HepG2 (cell line): Measurements from ENCODE around the gene SFMBT1. TPM values are rescaled to one million over a fixed set of nuclear protein-coding genes. Genes with fewer than 3 reads are reported as not detected.

Experiments
- ATAC-seq: fragments of 200-7000 bp; cut with Tn5 transposase; 3 replicates; pipeline ENCODE4 v1.9.1; 2020; ENCODE audit warnings: mild to moderate bottlenecking, moderate library complexity
- BruUV-seq: library from RNA; stranded (reverse); fragments of 400-500 nt; replicated peaks from 2 replicates; lab custom pipeline; 2021; lab: Mats Ljungman, UMichigan
- CTCF ChIA-PET: fragments of 300-600 bp; formaldehyde crosslinking; extraction: SDS; loops from one replicate; lab custom pipeline; 2021; ENCODE audit warnings: low total read pairs, inconsistent platforms, low intra/inter-chr PET ratio; lab: Yijun Ruan, JAX
- POLR2A ChIA-PET: fragments of 350-600 bp; sonication (Branson Sonifier 250); formaldehyde crosslinking; loops from one replicate; lab custom pipeline; 2020; ENCODE audit warnings: antibody characterized with exemption, inconsistent platforms; lab: Yijun Ruan, JAX
- DNase-seq: peaks from one replicate; pipeline ENCODE4 v3.0.0-alpha.2; 2015; ENCODE audit warnings: low spot score
- FAIRE-seq: peaks from 3 replicates; lab custom pipeline; 2011; peaks lifted over from hg19 to GRCh38; lab: Jason Lieb, UNC
- H2AFZ ChIP-seq: one replicate; pipeline ENCODE4 v1.6.1; 2011; ENCODE audit warnings: low read length, inconsistent platforms
- H3K27ac ChIP-seq: fragments of 300-600 bp; 3 replicates; pipeline ENCODE4 v1.8.0; 2011; ENCODE audit warnings: mixed run types, mild to moderate bottlenecking, mixed read lengths, low read length, inconsistent platforms; ENCODE audit not compliant: insufficient read depth; ENCODE audit errors: extremely low read length
- H3K27me3 ChIP-seq, 2 experiments: fragments of 200-600 bp in 1 of 2; 2 replicates in 1 of 2; 3 replicates in 1 of 2; pipeline versions ENCODE4 v1.6.0 to v1.8.0; 2011; ENCODE audit warnings: low read length in 2 of 2, mild to moderate bottlenecking in 2 of 2, moderate library complexity in 2 of 2, inconsistent platforms in 1 of 2; ENCODE audit not compliant: insufficient read depth in 2 of 2, control insufficient read depth in 1 of 2
- H3K36me3 ChIP-seq, 2 experiments: fragments of 200-600 bp in 1 of 2; replicated peaks in 1 of 2; 2 replicates in 1 of 2; 3 replicates in 1 of 2; pipeline versions ENCODE4 v1.5.1 to v1.8.0; 2011; ENCODE audit warnings: low read length in 2 of 2, inconsistent platforms in 1 of 2; ENCODE audit not compliant: insufficient read depth in 2 of 2, control insufficient read depth in 1 of 2
- H3K4me1 ChIP-seq: 2 replicates; pipeline ENCODE4 v1.5.1; 2012; ENCODE audit warnings: low read length, inconsistent platforms; ENCODE audit not compliant: insufficient read depth
- H3K4me2 ChIP-seq: 2 replicates; pipeline ENCODE4 v1.6.0; 2011; ENCODE audit warnings: low read depth, low read length, inconsistent platforms
- H3K4me3 ChIP-seq, 3 experiments: fragments of 200-600 bp in 1 of 3; sonication (generic), shearing (Covaris generic) in 1 of 3; replicated peaks in 1 of 3; 2 replicates each; pipeline ENCODE4 v1.5.1; 2011 to 2016; ENCODE audit warnings: low read length in 3 of 3, inconsistent platforms in 2 of 3, low read depth in 2 of 3, mild to moderate bottlenecking in 2 of 3, control low read depth in 1 of 3, mixed read lengths in 1 of 3; ENCODE audit not compliant: insufficient read depth in 1 of 3
- H3K79me2 ChIP-seq: one replicate; pipeline ENCODE4 v1.6.1; 2011; ENCODE audit warnings: low read length, inconsistent platforms; ENCODE audit not compliant: insufficient read depth
- H3K9ac ChIP-seq: 2 replicates; pipeline ENCODE4 v1.6.0; 2011; ENCODE audit warnings: mild to moderate bottlenecking, low read depth, low read length, inconsistent platforms; ENCODE audit not compliant: insufficient read depth
- H3K9me3 ChIP-seq: 2 replicates; pipeline ENCODE4 v1.5.1; 2012; ENCODE audit warnings: mild to moderate bottlenecking, low read length
- H4K20me1 ChIP-seq: 2 replicates; pipeline ENCODE4 v1.6.0; 2011; ENCODE audit warnings: inconsistent platforms, mild to moderate bottlenecking, low read length, moderate library complexity; ENCODE audit not compliant: insufficient read depth
- NCOA1 ChIP-seq: sonication (generic); formaldehyde crosslinking; IDR thresholded peaks from 2 replicates; pipeline ENCODE4 v1.9.0; 2021; ENCODE audit warnings: missing genetic modification reagents
- PHF8 ChIP-seq: sonication (generic); formaldehyde crosslinking; IDR thresholded peaks from 2 replicates; pipeline ENCODE4 v1.5.0; 2020; ENCODE audit warnings: missing genetic modification reagents
- SMC3 ChIP-seq: IDR thresholded peaks from 2 replicates; pipeline ENCODE4 v1.6.1; 2011; ENCODE audit warnings: low read length, improper control_type of control experiment
- SP2 ChIP-seq: sonication (generic); formaldehyde crosslinking; IDR thresholded peaks from 2 replicates; pipeline ENCODE4 v1.5.1; 2020; ENCODE audit warnings: mild to moderate bottlenecking, missing genetic modification reagents
- STAG1 ChIP-seq: sonication (generic); formaldehyde crosslinking; IDR thresholded peaks from 2 replicates; pipeline ENCODE4 v1.4.0; 2020; ENCODE audit warnings: missing genetic modification reagents
- STAT6 ChIP-seq: sonication (generic); formaldehyde crosslinking; IDR thresholded peaks from 2 replicates; pipeline ENCODE4 v1.4.0; 2020; ENCODE audit warnings: missing genetic modification reagents, mild to moderate bottlenecking, borderline replicate concordance
- TAF1 ChIP-seq: sonication (generic); formaldehyde crosslinking; IDR thresholded peaks from 2 replicates; pipeline ENCODE4 v1.4.0; 2020; ENCODE audit warnings: missing genetic modification reagents
- ZFP91 ChIP-seq: sonication (generic); formaldehyde crosslinking; IDR thresholded peaks from 2 replicates; pipeline ENCODE4 v1.9.0; 2022; ENCODE audit warnings: missing genetic modification reagents, mild to moderate bottlenecking, borderline replicate concordance
- ZSCAN30 ChIP-seq: sonication (generic); formaldehyde crosslinking; IDR thresholded peaks from 2 replicates; pipeline ENCODE4 v1.5.0; 2020; ENCODE audit warnings: mild to moderate bottlenecking, missing genetic modification reagents
- WGBS: methylation state at CpG from one replicate; pipeline ENCODE4 v1.1.6; 2017; ENCODE audit warnings: low lambda C conversion rate; 5-methylcytosine and 5-hydroxymethylcytosine counted together
- in situ Hi-C: cut with HindIII; loops from 2 replicates; pipeline ENCODE4 v1.10.0; 2017; ENCODE audit warnings: low pct_unique_long_range_greater_than_20kb; ENCODE audit not compliant: extremely low pct_ligation_motif_present
- intact Hi-C: fragments of 100-400 bp; cut with micrococcal nuclease; formaldehyde crosslinking; loops from one replicate; pipeline ENCODE4 v1.10.0; 2022; ENCODE audit not compliant: unreplicated experiment
- polyA plus RNA-seq, 8 experiments: library from polyadenylated mRNA; depleted of rRNA in 3 of 8; stranded (reverse) in 7 of 8; unstranded in 1 of 8; fragments of >200 nt; fragmentation: Illumina TruSeq in 4 of 8; extraction: Trizol in 4 of 8; gene quantifications; 2 replicates each; pipeline versions ENCODE4 v1.2.1 to v1.2.3, GENCODE V29; 2011 to 2016; ENCODE audit warnings: low read depth in 4 of 8, missing spikeins in 1 of 8, mixed read lengths in 1 of 8; ENCODE audit not compliant: insufficient read depth in 1 of 8
- total RNA-seq, 5 experiments: library from RNA; depleted of rRNA; stranded (reverse); fragments of >200 nt; fragmentation: Illumina TruSeq; extraction: Trizol; gene quantifications; 2 replicates each; pipeline ENCODE4 v1.2.3, GENCODE V29; 2016; ENCODE audit warnings: low read depth in 1 of 5
- TF ChIP-seq, protein P1 (sequence below): sonication (generic); formaldehyde crosslinking; IDR thresholded peaks from 2 replicates; pipeline ENCODE4 v1.5.0; 2020; ENCODE audit warnings: mild to moderate bottlenecking, missing genetic modification reagents, moderate library complexity

SFMBT1 gene
- total and polyA plus RNA-seq, 2 of the 13 experiments (the other 11 are each of a cell fraction or from before 2014, with no cell fraction given) = 3.8 to 12.8 TPM

- Histone ChIP-seq H3K4me3 (no peak overlapping the region), H2AFZ (no peak overlapping the region), H3K4me2 (no peak overlapping the region), H3K9me3 (no peaks in the 10 kb centered on the region), H3K4me1 (peaks cover 8% of the 10 kb centered on the region; the same call in 1 of the 2 replicates), H3K36me3 (no peaks in the 10 kb centered on the region), H3K27ac (no peak overlapping the region), H3K9ac (no peak overlapping the region)
- POLR2A ChIA-PET = no interaction called here
- intact Hi-C loops = no loop called here
- CTCF ChIA-PET = no interaction called here
- BruUV-seq = no TSS peak
- no peak for TF ChIP-seq SP2 (CRISPR knock-in tag)
- TF ChIP-seq STAT6 (CRISPR knock-in tag) = no peak
- TF ChIP-seq, all 625 proteins: peak for 0
- ATAC-seq = no peak
- in situ Hi-C loops = no loop called here
- FAIRE-seq = no peak
- Histone ChIP-seq H4K20me1 (no peaks in the 10 kb centered on the region), H3K79me2 (peaks cover 3% of the 10 kb centered on the region), H3K27me3 (no peaks in the 10 kb centered on the region)
- no peak for DNase-seq
- 96% methylated on average over 2 of the region's 2 CpGs for WGBS
Measured at GRCh38 chr3:52990637-52991036, 55.2 kb downstream of the SFMBT1 start.

GRCh38 chr3:52986938-52987337 is 58.9 kb downstream of the SFMBT1 start:
- BruUV-seq = no TSS peak
- FAIRE-seq (no peak), ATAC-seq (no peak), DNase-seq (no peak)
- CTCF ChIA-PET = no interaction called here
- Histone ChIP-seq H4K20me1 (no peaks in the 10 kb centered on the region), H3K27ac (no peak overlapping the region), H3K79me2 (peaks cover 3% of the 10 kb centered on the region), H3K36me3 (no peaks in the 10 kb centered on the region), H3K4me2 (no peak overlapping the region), H3K9ac (no peak overlapping the region), H3K4me1 (peaks cover 17% of the 10 kb centered on the region), H3K9me3 (no peaks in the 10 kb centered on the region), H2AFZ (no peak overlapping the region), H3K27me3 (no peaks in the 10 kb centered on the region), H3K4me3 (no peak overlapping the region)
- POLR2A ChIA-PET = no interaction called here
- intact Hi-C loops = loop anchor here (5.0 kb wide), 1 partner anchor 135 kb away; no protein-coding TSS in a partner anchor
- in situ Hi-C loops = no loop called here
- WGBS = 82% methylated on average over 3 of the region's 3 CpGs
- TF ChIP-seq SMC3 (peak; percentile 20; the same call in 1 of the 2 replicates), STAG1 (CRISPR knock-in tag) (peak; percentile 40), TAF1 (no peak), ZSCAN30 (CRISPR knock-in tag) (no peak), PHF8 (CRISPR knock-in tag) (no peak), ZFP91 (CRISPR knock-in tag) (no peak), NCOA1 (CRISPR knock-in tag) (no peak)
- TF ChIP-seq, protein P1, sequence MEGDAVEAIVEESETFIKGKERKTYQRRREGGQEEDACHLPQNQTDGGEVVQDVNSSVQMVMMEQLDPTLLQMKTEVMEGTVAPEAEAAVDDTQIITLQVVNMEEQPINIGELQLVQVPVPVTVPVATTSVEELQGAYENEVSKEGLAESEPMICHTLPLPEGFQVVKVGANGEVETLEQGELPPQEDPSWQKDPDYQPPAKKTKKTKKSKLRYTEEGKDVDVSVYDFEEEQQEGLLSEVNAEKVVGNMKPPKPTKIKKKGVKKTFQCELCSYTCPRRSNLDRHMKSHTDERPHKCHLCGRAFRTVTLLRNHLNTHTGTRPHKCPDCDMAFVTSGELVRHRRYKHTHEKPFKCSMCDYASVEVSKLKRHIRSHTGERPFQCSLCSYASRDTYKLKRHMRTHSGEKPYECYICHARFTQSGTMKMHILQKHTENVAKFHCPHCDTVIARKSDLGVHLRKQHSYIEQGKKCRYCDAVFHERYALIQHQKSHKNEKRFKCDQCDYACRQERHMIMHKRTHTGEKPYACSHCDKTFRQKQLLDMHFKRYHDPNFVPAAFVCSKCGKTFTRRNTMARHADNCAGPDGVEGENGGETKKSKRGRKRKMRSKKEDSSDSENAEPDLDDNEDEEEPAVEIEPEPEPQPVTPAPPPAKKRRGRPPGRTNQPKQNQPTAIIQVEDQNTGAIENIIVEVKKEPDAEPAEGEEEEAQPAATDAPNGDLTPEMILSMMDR (CRISPR knock-in tag) = peak; percentile 38
